A549 (cell line): ENCODE measurements around the gene PRRG3. TPM values are rescaled to one million over a fixed set of nuclear protein-coding genes. Genes with fewer than 3 reads are reported as not detected.
"Not testable (repeated sequence)": the region's sequence is repeated elsewhere in the genome, so short reads cannot be mapped to it uniquely, and the experiment has no call there.

Experiments
- ATAC-seq, 2 experiments: fragments of 200-7000 bp in 1 of 2; fragments of >200 bp in 1 of 2; cut with Nextera tagmentation in 1 of 2; cut with Tn5 transposase in 1 of 2; 3 replicates each; pipeline versions ENCODE4 v1.8.0 to v1.9.1; 2018 to 2020; ENCODE audit warnings: mild to moderate bottlenecking in 1 of 2, moderate library complexity in 1 of 2
- CTCF ChIA-PET: fragments of 300-600 bp; sonication (Branson Sonifier 250); formaldehyde crosslinking; extraction: SDS; loops from one replicate; lab custom pipeline; 2021; ENCODE audit warnings: antibody characterized with exemption, inconsistent platforms; lab: Yijun Ruan, JAX
- POLR2A ChIA-PET: fragments of 350-600 bp; formaldehyde crosslinking; extraction: SDS; loops from one replicate; lab custom pipeline; 2021; ENCODE audit warnings: antibody characterized with exemption, inconsistent platforms; lab: Yijun Ruan, JAX
- DNase-seq, 2 experiments: peaks; one replicate each; pipeline versions ENCODE4 v3.0.0 to v3.0.0-alpha.2; 2011 to 2016; ENCODE audit warnings: low read depth in 1 of 2, low spot score in 1 of 2
- FAIRE-seq: peaks from 2 replicates; lab custom pipeline; 2011; peaks lifted over from hg19 to GRCh38; lab: Jason Lieb, UNC
- H3K27ac ChIP-seq, 2 experiments: fragments of >200 bp; sonication (Bioruptor Twin); formaldehyde crosslinking; 3 replicates each; pipeline ENCODE4 v1.5.1; 2016 to 2017
- H3K4me1 ChIP-seq: fragments of >200 bp; sonication (Bioruptor Twin); formaldehyde crosslinking; 3 replicates; pipeline ENCODE4 v1.6.1; 2016
- H3K4me2 ChIP-seq: fragments of >200 bp; sonication (Bioruptor Twin); formaldehyde crosslinking; 3 replicates; pipeline ENCODE4 v1.6.1; 2016
- H3K4me3 ChIP-seq: fragments of >200 bp; sonication (Bioruptor Twin); formaldehyde crosslinking; 3 replicates; pipeline ENCODE4 v1.5.1; 2016
- H3K9me3 ChIP-seq: fragments of >200 bp; sonication (Bioruptor Twin); formaldehyde crosslinking; 3 replicates; pipeline ENCODE4 v1.6.1; 2016
- ATOH8 ChIP-seq: fragments of 250-450 bp; sonication (Bioruptor Pico); IDR thresholded peaks from 2 replicates; pipeline ENCODE4 v1.5.0; 2020; ENCODE audit warnings: low read depth, mild to moderate bottlenecking, moderate library complexity
- BHLHE40 ChIP-seq: IDR thresholded peaks from 2 replicates; pipeline ENCODE4 v1.6.1; 2012; ENCODE audit warnings: low read depth, low read length, inconsistent platforms
- CEBPB ChIP-seq, 2 experiments: fragments of >200 bp in 1 of 2; sonication (Bioruptor Twin) in 1 of 2; formaldehyde crosslinking in 1 of 2; IDR thresholded peaks; 2 replicates each; pipeline ENCODE4 v1.6.1; 2012 to 2016
- CTCF ChIP-seq: fragments of >200 bp; sonication (Bioruptor Twin); formaldehyde crosslinking; IDR thresholded peaks from 3 replicates; pipeline ENCODE4 v1.5.1; 2016
- EP300 ChIP-seq, 2 experiments: fragments of >200 bp; sonication (Bioruptor Twin); formaldehyde crosslinking; IDR thresholded peaks; 2 replicates in 1 of 2; 3 replicates in 1 of 2; pipeline ENCODE4 v1.6.1; 2016 to 2017
- FOSL2 ChIP-seq, 2 experiments: fragments of 450-650 bp in 1 of 2; fragments of >200 bp in 1 of 2; sonication (Bioruptor Twin) in 1 of 2; formaldehyde crosslinking; IDR thresholded peaks; 2 replicates each; pipeline versions ENCODE4 v1.5.0 to v1.6.1; 2016 to 2020; ENCODE audit warnings: mild to moderate bottlenecking in 1 of 2, moderate library complexity in 1 of 2
- HMGXB4 ChIP-seq: fragments of 250-450 bp; sonication (Bioruptor Pico); IDR thresholded peaks from 2 replicates; pipeline ENCODE4 v1.5.0; 2021; ENCODE audit warnings: mild to moderate bottlenecking, moderate library complexity, borderline replicate concordance
- HOXA7 ChIP-seq: fragments of 250-450 bp; sonication (Bioruptor Pico); IDR thresholded peaks from 2 replicates; pipeline ENCODE4 v1.5.0; 2020; ENCODE audit warnings: mild to moderate bottlenecking, moderate library complexity
- HOXB5 ChIP-seq: fragments of 250-450 bp; sonication (Bioruptor Pico); IDR thresholded peaks from 2 replicates; pipeline ENCODE4 v1.5.0; 2020; ENCODE audit warnings: mild to moderate bottlenecking, moderate library complexity
- JUNB ChIP-seq: fragments of >200 bp; sonication (Bioruptor Twin); formaldehyde crosslinking; IDR thresholded peaks from 2 replicates; pipeline ENCODE4 v1.6.1; 2016
- MAFK ChIP-seq: fragments of 450-650 bp; IDR thresholded peaks from 2 replicates; pipeline ENCODE4 v1.6.1; 2014; ENCODE audit not compliant: partially characterized antibody
- MYC ChIP-seq: IDR thresholded peaks from 2 replicates; pipeline ENCODE4 v1.6.1; 2012; ENCODE audit warnings: mild to moderate bottlenecking, inconsistent platforms, low read length, improper control_type of control experiment, borderline replicate concordance
- NR3C1 ChIP-seq: fragments of >200 bp; sonication (Bioruptor Twin); formaldehyde crosslinking; IDR thresholded peaks from 3 replicates; pipeline ENCODE4 v1.6.1; 2017
- RFX5 ChIP-seq: fragments of 450-650 bp; IDR thresholded peaks from 2 replicates; pipeline ENCODE4 v1.7.1; 2014; ENCODE audit warnings: antibody characterized with exemption, mild to moderate bottlenecking, moderate library complexity
- ZNF302 ChIP-seq: fragments of 250-450 bp; sonication (Bioruptor Pico); IDR thresholded peaks from 2 replicates; pipeline ENCODE4 v1.9.0; 2021; ENCODE audit warnings: inconsistent platforms, mild to moderate bottlenecking, moderate library complexity
- ZSCAN20 ChIP-seq: fragments of 250-450 bp; sonication (Bioruptor Pico); IDR thresholded peaks from 2 replicates; pipeline ENCODE4 v1.8.0; 2022; ENCODE audit warnings: mild to moderate bottlenecking, moderate library complexity
- WGBS: methylation state at CpG from one replicate; pipeline ENCODE4 v1.1.6; 2017; ENCODE audit errors: missing lambda C conversion rate; 5-methylcytosine and 5-hydroxymethylcytosine counted together
- polyA plus RNA-seq, 4 experiments: library from polyadenylated mRNA; depleted of rRNA in 3 of 4; stranded (reverse); fragments of >200 nt; fragmentation: RNase III in 1 of 4; extraction: RNeasy Plus Mini Kit Qiagen cat#74134 plus additional on column Dnase treatment in 1 of 4; gene quantifications; 2 replicates in 3 of 4; 3 replicates in 1 of 4; pipeline ENCODE4 v1.2.3, GENCODE V29; 2011 to 2017

Gene PRRG3
- polyA plus RNA-seq, 2 of the 4 experiments (the other 2 are of a cell fraction): not detected

GRCh38 chrX:151695583-151696340 is 504 bp downstream of the PRRG3 start:
- Histone ChIP-seq H3K27ac (no peak overlapping the region), H3K4me3 (no peak overlapping the region), H3K9me3 (no peaks in the 10 kb centered on the region), H3K4me1 (no peaks in the 10 kb centered on the region), H3K4me2 (no peak overlapping the region)
- 28% methylated on average over 19 of the region's 19 CpGs for WGBS
- ChIA-PET POLR2A (no interaction called here), CTCF (no interaction called here)
- FAIRE-seq (no peak), DNase-seq (no peak)
- TF ChIP-seq FOSL2 (IDR thresholded peaks at IDR 0.05): no peak
- TF ChIP-seq FOSL2 (CRISPR knock-in tag; IDR thresholded peaks at IDR 0.05): no peak
- TF ChIP-seq, all 56 proteins: peak for 0
- ATAC-seq: no peak

- ATAC-seq, CTCF ChIA-PET, H3K4me2 ChIP-seq, POLR2A ChIA-PET, H3K9me3 ChIP-seq, FAIRE-seq, H3K27ac ChIP-seq, DNase-seq, H3K4me1 ChIP-seq, H3K4me3 ChIP-seq: not testable (repeated sequence)
- 49% methylated on average over 8 of the region's 8 CpGs for WGBS
Measured at GRCh38 chrX:151697082-151697481, 1.8 kb downstream of the PRRG3 start.

- Histone ChIP-seq H3K4me1 (no peaks in the 10 kb centered on the region), H3K4me2 (no peak overlapping the region), H3K9me3 (no peaks in the 10 kb centered on the region), H3K4me3 (no peak overlapping the region), H3K27ac (no peak overlapping the region)
- POLR2A ChIA-PET: no interaction called here
- DNase-seq (no peak), ATAC-seq (no peak), FAIRE-seq (no peak)
- WGBS: 26% methylated on average over 3 of the region's 4 CpGs
- CTCF ChIA-PET: interaction anchor here (1.0 kb wide), 1 partner anchor 547 kb away, joined by 3 read pairs; no protein-coding TSS in a partner anchor
- TF ChIP-seq HOXB5: no peak
- no peak for TF ChIP-seq RFX5
- no peak for TF ChIP-seq NR3C1
- TF ChIP-seq MAFK: no peak
- no peak for TF ChIP-seq CTCF
- TF ChIP-seq ZSCAN20: no peak
- no peak for TF ChIP-seq HOXA7 (CRISPR knock-in tag)
- TF ChIP-seq MYC: no peak
- no peak for TF ChIP-seq ATOH8 (CRISPR knock-in tag)
- no peak for TF ChIP-seq CEBPB (IDR thresholded peaks at IDR 0.05)
- TF ChIP-seq EP300 (IDR thresholded peaks at IDR 0.05): no peak
- TF ChIP-seq JUNB: no peak
- no peak for TF ChIP-seq BHLHE40
- no peak for TF ChIP-seq HMGXB4 (CRISPR knock-in tag)
- TF ChIP-seq ZNF302: no peak
Measured at GRCh38 chrX:151697522-151697921, 2.3 kb downstream of the PRRG3 start.
